Gastroesophageal sphincter (tissue), 2 donors: ENCODE results near the gene PRND.

Experiments used
- EP300 ChIP-seq: sonication (generic); formaldehyde crosslinking; IDR thresholded peaks from one replicate; pipeline ENCODE4 v1.6.1; 2017; ENCODE audit warnings: antibody characterized with exemption, mild to moderate bottlenecking
- POLR2A ChIP-seq, 2 donors: fragments of 450-650 bp; IDR thresholded peaks; one replicate each; pipeline ENCODE4 v1.6.1; 2017; ENCODE audit warnings: antibody characterized with exemption in 2 of 2, mild to moderate bottlenecking in 2 of 2, moderate library complexity in 1 of 2
- POLR2AphosphoS5 ChIP-seq: sonication (generic); formaldehyde crosslinking; IDR thresholded peaks from one replicate; pipeline ENCODE4 v1.6.1; 2017; ENCODE audit warnings: antibody characterized with exemption

DNA sequence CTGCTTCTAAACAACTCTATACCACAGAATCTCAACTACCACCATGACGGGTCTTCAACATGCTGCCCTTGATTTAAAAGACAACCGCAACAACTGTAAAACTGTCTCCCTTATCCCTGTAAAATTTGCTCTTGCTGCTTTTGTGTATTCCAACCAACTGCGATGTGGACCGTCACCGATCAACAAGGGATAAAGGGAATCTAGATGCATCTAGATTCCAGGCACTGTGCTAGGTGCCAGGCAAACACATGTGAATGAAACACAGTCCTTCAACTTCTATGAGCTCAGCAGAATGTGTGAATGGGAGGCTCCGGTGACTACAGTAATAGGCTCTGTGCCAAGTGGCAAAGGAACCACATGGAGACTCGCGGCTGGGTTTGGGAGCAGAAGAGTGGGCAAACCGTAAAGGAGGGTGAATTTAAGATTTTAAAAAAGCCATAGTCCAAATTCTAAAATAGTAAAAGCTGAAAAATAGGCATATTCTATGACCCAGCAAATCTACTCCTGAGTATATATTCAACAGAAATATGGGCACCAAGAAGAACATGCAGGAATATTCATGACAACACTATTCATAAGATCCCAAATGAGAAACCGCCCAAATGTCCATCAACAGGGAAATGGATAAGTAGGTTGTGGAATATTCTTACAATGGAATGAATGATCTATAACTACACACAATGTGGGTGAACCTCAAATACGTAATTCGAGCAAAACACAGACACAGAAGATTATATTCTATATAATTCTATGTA is 3.7 kb upstream of the PRND start:
- TF ChIP-seq POLR2AphosphoS5 (no peak), EP300 (no peak), POLR2A (IDR thresholded peaks at IDR 0.05) (no peak)
